Panc1 (cell line): ENCODE data around the gene CA5A.

ENCODE experiments used
- SIN3A ChIP-seq: IDR thresholded peaks from 2 replicates; pipeline ENCODE4 v1.6.1; 2012; ENCODE audit warnings: low read depth, mild to moderate bottlenecking, low read length, moderate library complexity, borderline replicate concordance; ENCODE audit not compliant: insufficient read depth
- TF ChIP-seq, protein P1 (sequence below): fragments of 450-650 bp; IDR thresholded peaks from 2 replicates; pipeline ENCODE4 v1.5.1; 2017; ENCODE audit warnings: mild to moderate bottlenecking

- TF ChIP-seq, protein P1, sequence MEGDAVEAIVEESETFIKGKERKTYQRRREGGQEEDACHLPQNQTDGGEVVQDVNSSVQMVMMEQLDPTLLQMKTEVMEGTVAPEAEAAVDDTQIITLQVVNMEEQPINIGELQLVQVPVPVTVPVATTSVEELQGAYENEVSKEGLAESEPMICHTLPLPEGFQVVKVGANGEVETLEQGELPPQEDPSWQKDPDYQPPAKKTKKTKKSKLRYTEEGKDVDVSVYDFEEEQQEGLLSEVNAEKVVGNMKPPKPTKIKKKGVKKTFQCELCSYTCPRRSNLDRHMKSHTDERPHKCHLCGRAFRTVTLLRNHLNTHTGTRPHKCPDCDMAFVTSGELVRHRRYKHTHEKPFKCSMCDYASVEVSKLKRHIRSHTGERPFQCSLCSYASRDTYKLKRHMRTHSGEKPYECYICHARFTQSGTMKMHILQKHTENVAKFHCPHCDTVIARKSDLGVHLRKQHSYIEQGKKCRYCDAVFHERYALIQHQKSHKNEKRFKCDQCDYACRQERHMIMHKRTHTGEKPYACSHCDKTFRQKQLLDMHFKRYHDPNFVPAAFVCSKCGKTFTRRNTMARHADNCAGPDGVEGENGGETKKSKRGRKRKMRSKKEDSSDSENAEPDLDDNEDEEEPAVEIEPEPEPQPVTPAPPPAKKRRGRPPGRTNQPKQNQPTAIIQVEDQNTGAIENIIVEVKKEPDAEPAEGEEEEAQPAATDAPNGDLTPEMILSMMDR = no peak
- TF ChIP-seq SIN3A = no peak
Observed at GRCh38 chr16:87891764-87892163, 44.6 kb downstream of the CA5A start.
